ENCODE data around the gene FOXL1. TPM values are rescaled to one million over a fixed set of nuclear protein-coding genes. Genes with fewer than 3 reads are reported as not detected.

The FOXL1 gene
- total RNA-seq, 1 donor from 2014 or later = 11.6 TPM

- H3K4me3 ChIP-seq (ENCODE audit: low read depth, low read length) = no peak overlapping the region
- DNase-seq (ENCODE audit: low read depth) = no peak
- TF ChIP-seq CTCF (conservative IDR thresholded peaks at IDR 0.05; ENCODE audit: low read depth, low read length) = no peak
Observed at GRCh38 chr16:86540894-86541293, 37.5 kb upstream of the FOXL1 start.

GRCh38 chr16:86541560-86541959 is 36.8 kb upstream of the FOXL1 start:
- DNase-seq (ENCODE audit: low read depth) = no peak
- TF ChIP-seq CTCF (conservative IDR thresholded peaks at IDR 0.05; ENCODE audit: low read depth, low read length) = no peak
- H3K4me3 ChIP-seq (ENCODE audit: low read depth, low read length) = no peak overlapping the region

- TF ChIP-seq CTCF (conservative IDR thresholded peaks at IDR 0.05; ENCODE audit: low read depth, low read length) = no peak
Observed at GRCh38 chr16:86542756-86543750, 35.3 kb upstream of the FOXL1 start.

GRCh38 chr16:86545481-86545880 is 32.9 kb upstream of the FOXL1 start:
- TF ChIP-seq CTCF (conservative IDR thresholded peaks at IDR 0.05; ENCODE audit: low read depth, low read length) = no peak
- H3K4me3 ChIP-seq (ENCODE audit: low read depth, low read length) = no peak overlapping the region
- DNase-seq (ENCODE audit: low read depth) = no peak

More at GRCh38 chr16:86542756-86543750, 35.3 kb upstream of the FOXL1 start:
- no peak overlapping the region for H3K4me3 ChIP-seq (ENCODE audit: low read depth, low read length)
- no peak for DNase-seq (ENCODE audit: low read depth)

- no peak for TF ChIP-seq CTCF (conservative IDR thresholded peaks at IDR 0.05; ENCODE audit: low read depth, low read length)
- no peak for DNase-seq (ENCODE audit: low read depth)
- no peak overlapping the region for H3K4me3 ChIP-seq (ENCODE audit: low read depth, low read length)
Observed at GRCh38 chr16:86545954-86546637, 32.3 kb upstream of the FOXL1 start.

GRCh38 chr16:86546638-86547013 is 31.7 kb upstream of the FOXL1 start:
- no peak for TF ChIP-seq CTCF (conservative IDR thresholded peaks at IDR 0.05; ENCODE audit: low read depth, low read length)
- H3K4me3 ChIP-seq (ENCODE audit: low read depth, low read length) = no peak overlapping the region
- no peak for DNase-seq (ENCODE audit: low read depth)
